Mammary epithelial cell (primary cell): ENCODE measurements around the gene DYSF.

ENCODE experiments used
- CTCF ChIP-seq, 2 donors: IDR thresholded peaks in 1 of 2; conservative IDR thresholded peaks in 1 of 2; 2 replicates each; pipeline ENCODE4 v1.5.1; 2011 to 2012; ENCODE audit warnings: inconsistent platforms in 2 of 2, low read length in 2 of 2, mild to moderate bottlenecking in 2 of 2, control low read depth in 1 of 2, low read depth in 1 of 2; ENCODE audit not compliant: insufficient read depth in 1 of 2; ENCODE audit errors: extremely low read depth in 1 of 2
- EZH2 ChIP-seq: IDR thresholded peaks from 2 replicates; pipeline ENCODE4 v1.6.1; 2012; ENCODE audit warnings: low read length, inconsistent platforms, borderline replicate concordance

GRCh38 chr2:71559828-71560637, 106.7 kb downstream of the DYSF start:
- no peak for TF ChIP-seq CTCF (conservative IDR thresholded peaks at IDR 0.05 in 1 of 2, IDR thresholded peaks at IDR 0.05 in 1 of 2; ENCODE audit: extremely low read depth in 1 of 2, insufficient read depth in 1 of 2, low read depth in 1 of 2, low read length in 2 of 2)
- no peak for TF ChIP-seq EZH2
